Loucy (cell line): ENCODE results near the gene UFSP2.
"Not testable (repeated sequence)": the region's sequence is repeated elsewhere in the genome, so short reads cannot be mapped to it uniquely, and the experiment has no call there.

Experiments
- H2AFZ ChIP-seq: fragments of 200-600 bp; sonication (generic); 2 replicates; pipeline ENCODE4 v1.6.0; 2016; ENCODE audit warnings: antibody characterized with exemption, mild to moderate bottlenecking, low read length, moderate library complexity
- H3F3A ChIP-seq: fragments of 200-600 bp; 2 replicates; pipeline ENCODE4 v1.6.0; 2016; ENCODE audit warnings: antibody characterized with exemption, low read depth, mild to moderate bottlenecking
- H3K27me3 ChIP-seq: fragments of 200-600 bp; sonication (generic); 2 replicates; pipeline ENCODE4 v1.6.1; 2014; ENCODE audit warnings: low read length, mild to moderate bottlenecking; ENCODE audit not compliant: insufficient read depth, poor library complexity, severe bottlenecking
- H3K36me3 ChIP-seq: fragments of 200-600 bp; sonication (generic); 2 replicates; pipeline ENCODE4 v1.6.1; 2016; ENCODE audit warnings: low read length; ENCODE audit not compliant: insufficient read depth
- H3K4me1 ChIP-seq: fragments of 200-600 bp; sonication (generic); 2 replicates; pipeline ENCODE4 v1.5.1; 2014; ENCODE audit warnings: low read length, mild to moderate bottlenecking; ENCODE audit not compliant: insufficient read depth, poor library complexity, severe bottlenecking
- H3K4me2 ChIP-seq: fragments of 200-600 bp; sonication (generic); 2 replicates; pipeline ENCODE4 v1.6.0; 2014; ENCODE audit warnings: antibody characterized with exemption, low read length, low read depth, mild to moderate bottlenecking; ENCODE audit not compliant: poor library complexity, severe bottlenecking
- H3K4me3 ChIP-seq: fragments of 200-600 bp; sonication (generic); 2 replicates; pipeline ENCODE4 v1.5.1; 2014; ENCODE audit warnings: low read length, mild to moderate bottlenecking, mixed read lengths; ENCODE audit not compliant: poor library complexity, severe bottlenecking
- H3K79me2 ChIP-seq: fragments of 200-600 bp; sonication (generic); 2 replicates; pipeline ENCODE4 v1.6.1; 2014; ENCODE audit warnings: low read length; ENCODE audit not compliant: insufficient read depth
- H3K9ac ChIP-seq: fragments of 200-600 bp; sonication (generic); 2 replicates; pipeline ENCODE4 v1.6.0; 2014; ENCODE audit warnings: mild to moderate bottlenecking, low read depth, low read length, moderate library complexity; ENCODE audit not compliant: poor library complexity, severe bottlenecking
- H3K9me2 ChIP-seq: fragments of 200-600 bp; sonication (generic); replicated peaks from 2 replicates; pipeline ENCODE4 v1.6.1; 2016; ENCODE audit warnings: low read depth, low read length, mixed read lengths
- H3K9me3 ChIP-seq: fragments of 200-600 bp; sonication (generic); 2 replicates; pipeline ENCODE4 v1.6.1; 2014; ENCODE audit warnings: mild to moderate bottlenecking, antibody characterized with exemption, low read length, low read depth; ENCODE audit not compliant: insufficient read depth
- H4K20me1 ChIP-seq: fragments of 200-600 bp; sonication (generic); 2 replicates; pipeline ENCODE4 v1.6.0; 2014; ENCODE audit warnings: antibody characterized with exemption, low read length, mild to moderate bottlenecking; ENCODE audit not compliant: insufficient read depth, poor library complexity, severe bottlenecking
- EZH2phosphoT487 ChIP-seq: fragments of 200-600 bp; IDR thresholded peaks from 2 replicates; pipeline ENCODE4 v1.6.1; 2018; ENCODE audit warnings: antibody characterized with exemption, mild to moderate bottlenecking, moderate library complexity, borderline replicate concordance
- TF ChIP-seq, protein P1 (sequence below): fragments of 200-600 bp; sonication (generic); conservative IDR thresholded peaks from 2 replicates; pipeline ENCODE4 v1.5.1; 2014; ENCODE audit warnings: mild to moderate bottlenecking, antibody characterized with exemption, low read length

UFSP2 gene

DNA sequence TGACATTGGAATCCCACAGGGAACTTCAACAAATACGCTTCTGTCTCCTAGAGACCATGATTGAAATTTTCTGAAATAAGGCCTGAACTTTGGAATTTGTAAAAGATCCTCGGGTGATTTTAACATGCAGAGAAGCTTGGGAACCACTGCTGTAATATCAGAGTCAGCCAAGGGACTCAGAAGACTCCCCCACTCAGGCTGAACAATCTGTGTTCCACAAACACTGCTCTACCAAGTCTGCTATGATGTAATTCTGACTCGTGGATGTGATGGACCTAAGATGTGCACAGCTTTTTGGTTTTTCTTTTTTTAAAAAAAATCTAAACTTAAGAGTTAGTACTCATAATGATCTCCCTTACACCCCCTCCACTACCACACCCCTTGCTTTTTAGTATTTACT is 56.0 kb downstream of the UFSP2 start:
- no peaks in the 10 kb centered on the region for H3K27me3 ChIP-seq

DNA sequence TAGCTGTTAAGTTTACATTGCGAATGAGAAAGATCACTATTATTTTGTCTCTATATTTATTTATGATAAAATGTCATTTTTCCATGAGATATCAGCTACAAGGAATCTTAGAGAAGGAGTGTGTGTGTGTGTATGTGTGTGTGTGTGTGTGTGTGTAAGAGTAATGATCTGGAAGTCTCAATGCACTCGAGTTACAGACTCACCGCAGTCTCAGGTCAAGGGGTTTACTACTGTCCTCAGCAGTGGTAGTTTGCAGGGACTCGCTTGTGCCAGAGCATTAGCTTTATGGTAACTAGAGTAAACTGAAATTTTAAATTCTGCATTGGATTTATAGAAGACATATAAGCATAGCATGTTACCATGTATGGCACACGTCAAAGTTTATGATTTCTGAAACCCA is 60.9 kb downstream of the UFSP2 start:
- H3K4me1 ChIP-seq, result no peaks in the 10 kb centered on the region
- H3K9me3 ChIP-seq, result no peaks in the 10 kb centered on the region
- H3K27me3 ChIP-seq, result no peaks in the 10 kb centered on the region
- H3K4me2 ChIP-seq, result no peak overlapping the region
- no peaks in the 10 kb centered on the region for H3K36me3 ChIP-seq
- no peaks in the 10 kb centered on the region for H3K79me2 ChIP-seq
- no peaks in the 10 kb centered on the region for H3K9me2 ChIP-seq
- no peak overlapping the region for H3K4me3 ChIP-seq
- H2AFZ ChIP-seq, result no peak overlapping the region
- H3F3A ChIP-seq, result no peaks in the 10 kb centered on the region
- H4K20me1 ChIP-seq, result no peaks in the 10 kb centered on the region
- no peak overlapping the region for H3K9ac ChIP-seq
- TF ChIP-seq EZH2phosphoT487, result no peak
- TF ChIP-seq, protein P1, sequence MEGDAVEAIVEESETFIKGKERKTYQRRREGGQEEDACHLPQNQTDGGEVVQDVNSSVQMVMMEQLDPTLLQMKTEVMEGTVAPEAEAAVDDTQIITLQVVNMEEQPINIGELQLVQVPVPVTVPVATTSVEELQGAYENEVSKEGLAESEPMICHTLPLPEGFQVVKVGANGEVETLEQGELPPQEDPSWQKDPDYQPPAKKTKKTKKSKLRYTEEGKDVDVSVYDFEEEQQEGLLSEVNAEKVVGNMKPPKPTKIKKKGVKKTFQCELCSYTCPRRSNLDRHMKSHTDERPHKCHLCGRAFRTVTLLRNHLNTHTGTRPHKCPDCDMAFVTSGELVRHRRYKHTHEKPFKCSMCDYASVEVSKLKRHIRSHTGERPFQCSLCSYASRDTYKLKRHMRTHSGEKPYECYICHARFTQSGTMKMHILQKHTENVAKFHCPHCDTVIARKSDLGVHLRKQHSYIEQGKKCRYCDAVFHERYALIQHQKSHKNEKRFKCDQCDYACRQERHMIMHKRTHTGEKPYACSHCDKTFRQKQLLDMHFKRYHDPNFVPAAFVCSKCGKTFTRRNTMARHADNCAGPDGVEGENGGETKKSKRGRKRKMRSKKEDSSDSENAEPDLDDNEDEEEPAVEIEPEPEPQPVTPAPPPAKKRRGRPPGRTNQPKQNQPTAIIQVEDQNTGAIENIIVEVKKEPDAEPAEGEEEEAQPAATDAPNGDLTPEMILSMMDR, result no peak

More for the DNA sequence above, 56.0 kb downstream of the UFSP2 start:
- no peak for TF ChIP-seq EZH2phosphoT487
- TF ChIP-seq, protein P1, result no peak
- Histone ChIP-seq H3K9me2 (no peaks in the 10 kb centered on the region), H2AFZ (no peak overlapping the region), H4K20me1 (no peaks in the 10 kb centered on the region), H3K9ac (no peak overlapping the region), H3K4me3 (no peak overlapping the region), H3K4me2 (no peak overlapping the region), H3F3A (no peaks in the 10 kb centered on the region), H3K36me3 (no peaks in the 10 kb centered on the region), H3K4me1 (no peaks in the 10 kb centered on the region), H3K79me2 (no peaks in the 10 kb centered on the region), H3K9me3 (no peaks in the 10 kb centered on the region)

DNA sequence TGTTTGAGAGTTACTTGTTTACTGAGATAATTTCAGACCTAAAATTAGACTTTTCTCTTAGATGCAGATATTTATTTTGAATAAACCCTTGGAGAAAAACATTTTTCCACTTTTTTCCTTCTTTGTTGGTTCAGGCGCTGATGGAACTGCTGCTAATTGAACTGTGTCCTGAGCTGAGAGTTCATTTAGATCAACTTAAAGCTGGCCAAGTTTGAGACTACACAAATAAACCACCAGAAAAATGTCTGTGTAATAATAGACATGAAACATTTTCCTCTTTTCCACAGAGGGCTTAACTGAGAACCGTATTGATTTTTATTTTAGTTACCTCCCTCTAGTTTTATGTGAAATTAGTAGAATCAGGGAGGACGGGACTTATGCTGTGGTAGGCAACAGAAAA is 62.5 kb downstream of the UFSP2 start:
- Histone ChIP-seq H3K9me3 (no peaks in the 10 kb centered on the region), H3K79me2 (no peaks in the 10 kb centered on the region), H3K4me3 (no peak overlapping the region), H4K20me1 (no peaks in the 10 kb centered on the region), H3K9me2 (no peaks in the 10 kb centered on the region), H2AFZ (no peak overlapping the region), H3K4me1 (no peaks in the 10 kb centered on the region), H3K4me2 (no peak overlapping the region), H3K9ac (no peak overlapping the region), H3K36me3 (no peaks in the 10 kb centered on the region), H3F3A (no peaks in the 10 kb centered on the region), H3K27me3 (no peaks in the 10 kb centered on the region)
- TF ChIP-seq, protein P1, result no peak
- no peak for TF ChIP-seq EZH2phosphoT487

GRCh38 chr4:185362570-185362969 is 63.2 kb downstream of the UFSP2 start:
- not testable (repeated sequence) for H3K27me3 ChIP-seq, H3K79me2 ChIP-seq, H3K4me3 ChIP-seq, H3K4me2 ChIP-seq, H3K9ac ChIP-seq, H4K20me1 ChIP-seq, H3F3A ChIP-seq, H3K9me3 ChIP-seq, H2AFZ ChIP-seq, H3K4me1 ChIP-seq, H3K36me3 ChIP-seq, H3K9me2 ChIP-seq
